ENCODE measurements around the gene RPS15.

RPS15 gene

DNA sequence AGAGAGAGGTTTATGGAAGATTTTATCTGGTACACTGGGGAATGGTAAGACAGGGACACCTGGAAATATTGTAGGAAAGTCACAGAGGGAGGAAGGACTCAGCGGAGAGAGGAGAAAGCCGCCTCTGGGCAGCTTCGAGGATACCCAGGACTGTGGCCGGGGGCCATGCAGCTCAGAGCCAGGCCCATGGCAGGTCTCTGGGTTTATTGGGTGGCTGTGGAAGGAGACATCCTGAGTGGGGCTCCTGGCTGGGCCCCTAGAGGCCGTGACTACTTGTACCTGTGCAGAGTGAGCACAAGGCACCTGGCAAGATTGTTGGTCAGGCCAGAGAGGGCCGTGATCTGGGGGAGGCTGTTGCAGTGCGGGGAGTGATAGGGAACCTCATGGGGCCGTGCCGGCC, 27.4 kb upstream of the RPS15 start:
- DNase-seq (ENCODE audit: low read depth in 1 of 2, low spot score in 1 of 2), result no peak
- no peak overlapping the region; the same call in 1 of the 2 replicates for H3K27ac ChIP-seq (replicated peaks)
- H3K27me3 ChIP-seq (ENCODE audit: insufficient read depth, poor library complexity, severe bottlenecking), result no peaks in the 10 kb centered on the region
- no peak overlapping the region for H3K4me3 ChIP-seq (replicated peaks; ENCODE audit: insufficient read depth, low read length)
- no peak for TF ChIP-seq GABPA (IDR thresholded peaks at IDR 0.05; ENCODE audit: low read depth)
- no peak for TF ChIP-seq POLR2AphosphoS5 (IDR thresholded peaks at IDR 0.05; ENCODE audit: low read depth)
- no peak for TF ChIP-seq SPI1 (IDR thresholded peaks at IDR 0.05; ENCODE audit: borderline replicate concordance, low read depth)

DNA sequence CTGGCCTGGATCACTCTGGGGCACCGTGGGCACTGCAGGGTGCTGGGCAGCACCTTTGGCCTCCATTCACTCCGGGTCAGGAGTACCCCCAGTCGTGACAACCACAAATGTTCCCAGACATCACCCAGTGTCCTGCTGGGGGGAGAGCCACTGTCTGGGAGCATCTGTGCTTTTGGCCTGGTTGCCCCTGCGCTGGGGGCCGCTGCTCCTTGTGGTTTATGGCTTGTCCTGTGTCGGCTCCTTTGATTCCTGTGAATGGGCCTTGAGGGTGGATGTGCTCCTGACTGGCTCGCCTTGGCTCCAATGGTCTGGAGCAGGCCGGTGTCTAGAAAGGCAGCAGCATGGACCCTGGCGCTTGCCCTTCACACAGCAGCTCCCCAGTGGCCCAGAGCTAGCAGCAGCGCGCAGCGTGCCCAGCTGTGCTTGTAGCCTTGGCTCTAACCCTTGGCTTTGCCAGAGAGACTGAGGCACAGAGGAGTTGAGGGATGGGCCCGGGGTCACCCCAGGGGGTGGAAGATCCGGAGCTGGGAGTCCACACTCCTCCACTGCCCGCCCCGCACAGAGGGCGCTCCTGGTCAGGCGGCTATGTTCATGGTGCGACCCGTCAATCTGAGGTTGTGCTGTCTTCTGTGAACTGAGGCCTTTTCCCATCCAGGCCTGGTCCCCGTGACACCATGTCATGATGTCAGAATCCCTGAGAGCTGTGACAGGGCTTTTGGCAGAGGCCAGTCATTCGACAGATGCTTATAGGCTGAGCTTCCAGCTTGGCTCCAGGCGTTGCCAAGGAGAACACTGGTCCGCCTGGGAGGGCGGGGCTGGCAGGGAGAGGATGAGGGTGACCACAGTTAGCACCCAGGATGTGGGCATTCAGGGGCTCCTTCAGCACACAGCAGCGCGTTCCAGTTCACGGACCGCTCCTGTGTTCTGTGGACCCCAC, 26.7 kb upstream of the RPS15 start:
- H3K27ac ChIP-seq (replicated peaks), result no peak overlapping the region
- no peak for DNase-seq (ENCODE audit: low read depth in 1 of 2, low spot score in 1 of 2)
- no peak overlapping the region for H3K4me3 ChIP-seq (replicated peaks; ENCODE audit: insufficient read depth, low read length)
- TF ChIP-seq SPI1 (IDR thresholded peaks at IDR 0.05; ENCODE audit: borderline replicate concordance, low read depth) (no peak), GABPA (IDR thresholded peaks at IDR 0.05; ENCODE audit: low read depth) (no peak), POLR2AphosphoS5 (IDR thresholded peaks at IDR 0.05; ENCODE audit: low read depth) (no peak)
- TF ChIP-seq, protein P1, sequence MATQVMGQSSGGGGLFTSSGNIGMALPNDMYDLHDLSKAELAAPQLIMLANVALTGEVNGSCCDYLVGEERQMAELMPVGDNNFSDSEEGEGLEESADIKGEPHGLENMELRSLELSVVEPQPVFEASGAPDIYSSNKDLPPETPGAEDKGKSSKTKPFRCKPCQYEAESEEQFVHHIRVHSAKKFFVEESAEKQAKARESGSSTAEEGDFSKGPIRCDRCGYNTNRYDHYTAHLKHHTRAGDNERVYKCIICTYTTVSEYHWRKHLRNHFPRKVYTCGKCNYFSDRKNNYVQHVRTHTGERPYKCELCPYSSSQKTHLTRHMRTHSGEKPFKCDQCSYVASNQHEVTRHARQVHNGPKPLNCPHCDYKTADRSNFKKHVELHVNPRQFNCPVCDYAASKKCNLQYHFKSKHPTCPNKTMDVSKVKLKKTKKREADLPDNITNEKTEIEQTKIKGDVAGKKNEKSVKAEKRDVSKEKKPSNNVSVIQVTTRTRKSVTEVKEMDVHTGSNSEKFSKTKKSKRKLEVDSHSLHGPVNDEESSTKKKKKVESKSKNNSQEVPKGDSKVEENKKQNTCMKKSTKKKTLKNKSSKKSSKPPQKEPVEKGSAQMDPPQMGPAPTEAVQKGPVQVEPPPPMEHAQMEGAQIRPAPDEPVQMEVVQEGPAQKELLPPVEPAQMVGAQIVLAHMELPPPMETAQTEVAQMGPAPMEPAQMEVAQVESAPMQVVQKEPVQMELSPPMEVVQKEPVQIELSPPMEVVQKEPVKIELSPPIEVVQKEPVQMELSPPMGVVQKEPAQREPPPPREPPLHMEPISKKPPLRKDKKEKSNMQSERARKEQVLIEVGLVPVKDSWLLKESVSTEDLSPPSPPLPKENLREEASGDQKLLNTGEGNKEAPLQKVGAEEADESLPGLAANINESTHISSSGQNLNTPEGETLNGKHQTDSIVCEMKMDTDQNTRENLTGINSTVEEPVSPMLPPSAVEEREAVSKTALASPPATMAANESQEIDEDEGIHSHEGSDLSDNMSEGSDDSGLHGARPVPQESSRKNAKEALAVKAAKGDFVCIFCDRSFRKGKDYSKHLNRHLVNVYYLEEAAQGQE (IDR thresholded peaks at IDR 0.05; ENCODE audit: insufficient replicate concordance, low read depth), result no peak
- TF ChIP-seq, protein P2, sequence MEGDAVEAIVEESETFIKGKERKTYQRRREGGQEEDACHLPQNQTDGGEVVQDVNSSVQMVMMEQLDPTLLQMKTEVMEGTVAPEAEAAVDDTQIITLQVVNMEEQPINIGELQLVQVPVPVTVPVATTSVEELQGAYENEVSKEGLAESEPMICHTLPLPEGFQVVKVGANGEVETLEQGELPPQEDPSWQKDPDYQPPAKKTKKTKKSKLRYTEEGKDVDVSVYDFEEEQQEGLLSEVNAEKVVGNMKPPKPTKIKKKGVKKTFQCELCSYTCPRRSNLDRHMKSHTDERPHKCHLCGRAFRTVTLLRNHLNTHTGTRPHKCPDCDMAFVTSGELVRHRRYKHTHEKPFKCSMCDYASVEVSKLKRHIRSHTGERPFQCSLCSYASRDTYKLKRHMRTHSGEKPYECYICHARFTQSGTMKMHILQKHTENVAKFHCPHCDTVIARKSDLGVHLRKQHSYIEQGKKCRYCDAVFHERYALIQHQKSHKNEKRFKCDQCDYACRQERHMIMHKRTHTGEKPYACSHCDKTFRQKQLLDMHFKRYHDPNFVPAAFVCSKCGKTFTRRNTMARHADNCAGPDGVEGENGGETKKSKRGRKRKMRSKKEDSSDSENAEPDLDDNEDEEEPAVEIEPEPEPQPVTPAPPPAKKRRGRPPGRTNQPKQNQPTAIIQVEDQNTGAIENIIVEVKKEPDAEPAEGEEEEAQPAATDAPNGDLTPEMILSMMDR (IDR thresholded peaks at IDR 0.05; ENCODE audit: insufficient read depth, low read length), result no peak
- H3K27me3 ChIP-seq (ENCODE audit: insufficient read depth, poor library complexity, severe bottlenecking), result no peaks in the 10 kb centered on the region

DNA sequence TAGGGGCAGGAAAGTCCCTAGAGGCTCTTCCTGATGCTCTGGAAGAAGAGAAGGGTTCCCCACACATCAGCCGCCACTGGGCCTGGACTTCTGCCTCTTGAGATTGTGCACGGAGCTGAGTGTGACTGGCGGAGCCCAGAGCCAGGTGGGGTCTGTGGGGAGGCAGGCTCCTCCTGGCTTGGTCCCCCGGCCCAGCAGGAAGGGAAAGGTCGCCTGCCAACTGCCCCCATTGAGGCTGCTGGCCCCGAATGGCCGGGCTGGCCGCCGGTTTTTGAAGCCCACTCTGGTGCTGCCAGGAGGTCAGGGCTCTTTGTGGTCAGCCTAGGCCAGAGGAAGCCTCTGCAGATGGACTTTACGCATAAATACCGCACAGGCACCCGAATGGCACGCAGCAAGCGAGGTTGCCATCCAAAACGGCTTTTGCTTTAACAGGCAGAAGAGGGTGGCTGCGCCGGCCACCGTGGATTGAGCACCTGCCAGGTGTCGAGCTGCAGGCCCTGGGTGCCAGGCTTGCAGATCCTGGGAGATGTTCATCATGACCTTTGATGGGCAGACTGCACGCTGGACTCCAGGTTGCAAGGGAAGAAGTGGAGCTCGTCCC, 25.8 kb upstream of the RPS15 start:
- Histone ChIP-seq H3K27me3 (ENCODE audit: insufficient read depth, poor library complexity, severe bottlenecking) (no peaks in the 10 kb centered on the region), H3K4me3 (replicated peaks; ENCODE audit: insufficient read depth, low read length) (no peak overlapping the region), H3K27ac (replicated peaks) (no peak overlapping the region)
- DNase-seq (ENCODE audit: low read depth in 1 of 2, low spot score in 1 of 2), result no peak
- TF ChIP-seq SPI1 (IDR thresholded peaks at IDR 0.05; ENCODE audit: borderline replicate concordance, low read depth) (no peak), GABPA (IDR thresholded peaks at IDR 0.05; ENCODE audit: low read depth) (no peak)

DNA sequence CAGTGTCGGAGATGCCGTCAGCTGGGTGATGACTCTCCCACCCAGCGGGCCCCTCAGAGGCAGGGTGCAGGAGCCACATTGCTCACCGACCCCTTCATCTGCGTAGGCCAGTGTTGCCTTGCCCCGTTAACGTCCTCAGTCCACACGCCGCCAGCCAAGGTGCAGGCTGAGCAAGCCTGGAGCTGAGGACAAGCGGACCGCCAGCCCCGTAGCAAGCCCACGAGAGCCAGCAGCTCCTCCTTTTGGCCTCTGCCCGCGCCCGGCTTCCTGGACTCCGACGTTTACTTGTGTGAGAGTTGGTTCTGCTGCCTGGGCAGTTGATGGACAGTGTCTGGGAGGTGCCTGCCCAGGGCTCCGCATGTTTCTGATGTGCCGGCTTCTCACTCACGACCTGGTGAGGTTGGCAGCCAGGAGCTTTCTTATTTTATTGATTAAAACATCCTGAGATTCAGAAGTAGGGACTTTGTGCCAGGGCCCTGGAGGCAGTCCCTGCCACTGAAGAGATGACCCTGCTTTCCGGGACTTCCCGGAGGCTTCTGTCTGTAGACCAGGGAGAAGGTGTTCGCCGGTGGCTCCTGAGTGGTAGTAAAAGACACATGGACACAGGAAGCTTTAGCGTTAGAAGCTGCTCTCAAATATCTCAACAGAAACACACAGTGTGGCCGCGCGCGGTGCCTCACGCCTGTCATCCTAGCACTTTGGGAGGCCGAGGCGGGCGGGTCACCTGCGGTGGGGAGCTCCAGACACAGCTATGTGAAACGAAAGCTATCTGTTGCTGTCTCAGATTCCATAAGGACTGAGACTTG, 25.0 kb upstream of the RPS15 start:
- DNase-seq (ENCODE audit: low read depth in 1 of 2, low spot score in 1 of 2), result no peak
- no peak for TF ChIP-seq SPI1 (IDR thresholded peaks at IDR 0.05; ENCODE audit: borderline replicate concordance, low read depth)
- TF ChIP-seq, protein P2 (IDR thresholded peaks at IDR 0.05; ENCODE audit: insufficient read depth, low read length), result no peak
- TF ChIP-seq, protein P1 (IDR thresholded peaks at IDR 0.05; ENCODE audit: insufficient replicate concordance, low read depth), result no peak
- TF ChIP-seq POLR2AphosphoS5 (IDR thresholded peaks at IDR 0.05; ENCODE audit: low read depth), result no peak
- TF ChIP-seq GABPA (IDR thresholded peaks at IDR 0.05; ENCODE audit: low read depth), result no peak
- Histone ChIP-seq H3K27ac (replicated peaks) (no peak overlapping the region), H3K4me3 (replicated peaks; ENCODE audit: insufficient read depth, low read length) (no peak overlapping the region), H3K27me3 (ENCODE audit: insufficient read depth, poor library complexity, severe bottlenecking) (no peaks in the 10 kb centered on the region)

Data from HL-60 (cell line).